Measurements from ENCODE around the gene ZFP91.

Gene ZFP91

DNA sequence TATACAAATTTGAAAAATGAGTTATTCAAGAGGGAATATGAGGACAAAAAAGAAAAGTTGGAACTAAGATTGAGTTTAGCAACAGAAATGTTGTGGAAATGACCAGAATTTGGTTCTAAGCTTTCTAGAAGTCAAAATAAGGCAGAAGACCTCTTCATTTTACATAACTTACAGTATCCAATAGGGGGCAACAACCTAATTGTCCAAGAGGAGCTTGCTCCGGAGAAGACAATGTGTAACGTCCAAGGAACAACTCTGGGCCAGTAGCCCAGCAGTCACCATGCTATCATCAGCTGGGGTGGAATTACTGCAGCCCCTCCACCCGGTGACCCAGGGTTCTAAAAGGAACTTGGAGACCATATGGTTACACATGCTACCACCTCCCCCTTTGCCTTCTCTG, 57.7 kb downstream of the ZFP91 start:
- no peak for FAIRE-seq

GRCh38 chr11:58637371-58637770, 58.5 kb downstream of the ZFP91 start:
- no peak for FAIRE-seq

GRCh38 chr11:58639103-58639502, 60.2 kb downstream of the ZFP91 start:
- FAIRE-seq: no peak

DNA sequence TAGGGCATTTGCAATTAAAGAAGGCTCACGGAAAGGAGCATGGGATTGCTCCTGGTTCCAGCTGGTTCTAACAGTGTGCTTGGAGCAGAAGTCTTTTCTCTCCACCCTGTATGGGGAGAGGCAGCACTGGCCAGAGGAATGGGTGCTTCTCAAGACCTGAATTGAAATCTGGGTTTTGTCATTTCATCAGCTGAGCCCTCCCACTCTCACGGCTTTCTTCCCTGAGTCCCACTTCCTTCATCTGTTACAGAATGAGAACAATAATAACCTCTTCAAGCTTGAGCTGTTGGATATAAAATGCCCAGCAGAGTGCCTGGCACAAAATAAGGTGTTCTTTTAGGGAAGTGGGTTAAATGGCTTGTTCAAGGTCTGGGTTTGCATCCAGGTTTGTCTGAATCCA, 60.8 kb downstream of the ZFP91 start:
- no peak for FAIRE-seq

- no peak for FAIRE-seq
Measured at GRCh38 chr11:58640386-58641023, 61.6 kb downstream of the ZFP91 start.

DNA sequence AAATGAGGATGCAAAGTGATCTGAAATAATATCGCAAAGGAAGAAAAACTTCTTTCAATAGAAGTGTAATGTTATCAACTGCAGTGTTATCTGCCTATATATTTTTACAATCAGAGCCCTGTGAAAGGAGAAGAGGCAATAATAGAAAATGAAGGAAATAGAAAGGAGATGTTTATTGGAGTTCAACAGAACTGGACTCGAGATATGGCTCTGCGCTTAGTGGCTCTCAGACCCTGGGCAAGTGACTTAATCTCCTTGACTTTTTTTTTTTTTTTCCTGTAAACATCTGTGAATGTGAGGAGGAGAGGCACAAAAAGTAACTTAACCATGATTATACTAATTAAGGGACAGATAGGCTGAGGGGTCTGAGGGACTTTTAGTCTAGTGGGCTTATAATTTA, 62.5 kb downstream of the ZFP91 start:
- FAIRE-seq: no peak

GRCh38 chr11:58641803-58642581, 63.1 kb downstream of the ZFP91 start:
- no peak for FAIRE-seq

GRCh38 chr11:58645854-58646253, 67.0 kb downstream of the ZFP91 start:
- no peak for FAIRE-seq

GRCh38 chr11:58647141-58647699, 68.4 kb downstream of the ZFP91 start:
- no peak for FAIRE-seq

DNA sequence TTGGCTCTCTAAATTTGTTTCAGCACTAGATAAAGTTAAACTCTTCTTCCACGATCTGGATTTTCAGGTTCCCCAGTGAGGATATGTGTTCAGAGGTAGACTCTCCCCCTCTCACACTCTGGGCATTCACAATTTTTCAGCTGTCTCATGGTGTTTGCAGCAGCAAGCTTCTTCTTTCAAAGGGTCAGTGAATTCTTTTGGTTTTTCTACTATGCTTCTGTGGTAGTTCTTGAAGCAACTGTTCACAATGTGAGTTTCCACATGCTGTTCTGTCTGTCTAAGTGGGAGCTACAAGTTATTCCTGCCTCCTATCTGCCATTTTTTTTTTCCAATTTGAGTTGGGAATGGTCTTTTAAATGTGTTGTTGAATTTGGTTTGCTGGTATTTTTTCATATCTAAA, 69.0 kb downstream of the ZFP91 start:
- FAIRE-seq: no peak

DNA sequence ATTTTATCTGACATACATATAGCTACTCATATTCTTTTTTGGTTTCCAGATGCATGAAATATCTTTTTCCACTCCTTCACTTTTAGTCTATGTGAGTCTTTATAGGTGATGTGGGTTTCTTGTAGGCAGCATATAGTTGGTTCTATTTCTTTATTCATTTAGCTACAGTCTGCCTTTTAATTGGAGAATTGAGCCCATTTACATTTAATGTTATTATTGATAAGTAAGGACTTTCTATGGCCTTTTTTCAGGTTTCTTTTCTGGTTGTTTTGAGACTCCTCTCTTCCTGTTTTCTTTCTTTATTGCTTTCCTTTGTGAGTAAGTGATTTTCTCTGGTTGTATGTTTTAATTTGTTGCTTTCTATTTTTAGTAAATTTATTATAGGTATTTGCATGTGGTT, 70.8 kb downstream of the ZFP91 start:
- no peak for FAIRE-seq

- no peak for FAIRE-seq
Measured at GRCh38 chr11:58650496-58650895, 71.6 kb downstream of the ZFP91 start.

DNA sequence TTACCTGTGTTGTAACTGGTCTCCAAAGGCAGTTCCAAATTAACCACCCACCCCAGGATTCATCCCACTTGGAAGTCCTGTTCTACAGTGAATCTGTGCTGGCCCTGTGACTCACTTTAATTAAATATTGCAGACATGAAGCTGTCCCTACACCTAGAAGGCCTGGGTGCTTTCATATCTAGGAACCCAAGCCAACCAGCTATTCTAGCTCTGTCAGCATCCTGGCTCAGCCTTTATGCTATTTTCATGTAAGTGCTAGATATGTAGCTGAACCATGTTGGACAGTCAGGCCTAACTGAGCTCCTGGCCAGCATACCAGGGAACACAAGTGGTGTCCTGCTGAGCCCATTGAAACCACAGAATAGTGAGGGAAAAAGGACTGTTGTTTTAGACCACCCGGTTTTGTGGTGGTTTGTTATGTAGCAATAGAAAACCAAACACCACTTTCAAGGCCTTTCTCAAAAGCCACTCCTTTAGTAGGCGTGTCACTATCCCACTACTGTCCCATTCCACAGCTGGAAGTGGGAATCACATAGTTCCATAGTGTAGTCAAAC, 73.9 kb downstream of the ZFP91 start:
- FAIRE-seq: no peak

GRCh38 chr11:58654079-58654907, 75.4 kb downstream of the ZFP91 start:
- FAIRE-seq: no peak

GRCh38 chr11:58654908-58655296, 76.0 kb downstream of the ZFP91 start:
- FAIRE-seq: no peak

- FAIRE-seq: no peak
Measured at GRCh38 chr11:58656348-58656747, 77.5 kb downstream of the ZFP91 start.

GRCh38 chr11:58658623-58659022, 79.8 kb downstream of the ZFP91 start:
- FAIRE-seq: no peak

GRCh38 chr11:58659404-58659803, 80.5 kb downstream of the ZFP91 start:
- FAIRE-seq: no peak

GRCh38 chr11:58659910-58660570, 81.2 kb downstream of the ZFP91 start:
- FAIRE-seq: no peak
